ENCODE measurements around the gene IFT122.

GRCh38 chr3:129473769-129474152, 33.7 kb downstream of the IFT122 start:
- no peak for TF ChIP-seq CTCF (IDR thresholded peaks at IDR 0.05)
- no peak for TF ChIP-seq POLR2A (IDR thresholded peaks at IDR 0.05)
- no peak for TF ChIP-seq POLR2AphosphoS5 (IDR thresholded peaks at IDR 0.05)
